GM19193 (cell line): Measurements from ENCODE around the gene TPO.

Experiments
- POLR2A ChIP-seq: IDR thresholded peaks from 4 replicates; pipeline ENCODE4 v1.6.1; 2011; ENCODE audit not compliant: insufficient read depth, insufficient read length; ENCODE audit errors: extremely low read depth

Gene TPO

GRCh38 chr2:1461507-1462390 lies 48.5 kb downstream of the TPO start:
- TF ChIP-seq POLR2A = no peak

- no peak for TF ChIP-seq POLR2A
These were observed 49.7 kb downstream of the TPO start for GRCh38 chr2:1462994-1463393.

GRCh38 chr2:1472350-1472749 lies 59.1 kb downstream of the TPO start:
- no peak for TF ChIP-seq POLR2A

GRCh38 chr2:1476617-1477195 lies 63.4 kb downstream of the TPO start:
- no peak for TF ChIP-seq POLR2A

- no peak for TF ChIP-seq POLR2A
These were observed 64.2 kb downstream of the TPO start for GRCh38 chr2:1477196-1478040.

- TF ChIP-seq POLR2A = no peak
These were observed 65.3 kb downstream of the TPO start for GRCh38 chr2:1478311-1479305.

GRCh38 chr2:1479346-1479745 lies 66.1 kb downstream of the TPO start:
- TF ChIP-seq POLR2A = no peak

GRCh38 chr2:1480671-1481076 lies 67.4 kb downstream of the TPO start:
- TF ChIP-seq POLR2A = no peak

- no peak for TF ChIP-seq POLR2A
These were observed 68.4 kb downstream of the TPO start for GRCh38 chr2:1481406-1482252.

GRCh38 chr2:1482253-1482675 lies 69.0 kb downstream of the TPO start:
- no peak for TF ChIP-seq POLR2A

GRCh38 chr2:1482981-1483380 lies 69.7 kb downstream of the TPO start:
- no peak for TF ChIP-seq POLR2A

GRCh38 chr2:1483551-1483950 lies 70.3 kb downstream of the TPO start:
- no peak for TF ChIP-seq POLR2A

GRCh38 chr2:1484131-1484884 lies 71.0 kb downstream of the TPO start:
- no peak for TF ChIP-seq POLR2A

- no peak for TF ChIP-seq POLR2A
These were observed 73.4 kb downstream of the TPO start for GRCh38 chr2:1486670-1487069.
